Left ventricle myocardium inferior (tissue), 1 donor: Measurements from ENCODE around the gene MACROD1. TPM values are rescaled to one million over a fixed set of nuclear protein-coding genes. Genes with fewer than 3 reads are reported as not detected.

ENCODE experiments used
- DNase-seq: peaks from one replicate; pipeline ENCODE4 v3.0.0-alpha.2; 2020
- H3K27ac ChIP-seq: fragments of 200-600 bp; replicated peaks from 2 replicates; pipeline ENCODE4 v1.8.0; 2021
- H3K27me3 ChIP-seq: fragments of 200-600 bp; 2 replicates; pipeline ENCODE4 v1.8.0; 2021; ENCODE audit warnings: low read depth
- H3K36me3 ChIP-seq: fragments of 200-600 bp; 2 replicates; pipeline ENCODE4 v1.8.0; 2021
- H3K4me1 ChIP-seq: fragments of 200-600 bp; 2 replicates; pipeline ENCODE4 v1.8.0; 2021
- H3K4me3 ChIP-seq: fragments of 200-600 bp; 2 replicates; pipeline ENCODE4 v1.8.0; 2021; ENCODE audit warnings: mild to moderate bottlenecking, moderate library complexity
- H3K9me3 ChIP-seq: fragments of 200-600 bp; replicated peaks from 2 replicates; pipeline ENCODE4 v1.8.0; 2021
- intact Hi-C: fragments of 100-400 bp; cut with micrococcal nuclease; formaldehyde crosslinking; loops from one replicate; pipeline ENCODE4 v1.11.0; 2022
- total RNA-seq: library from RNA; stranded (reverse); fragmentation: NEBNext Ultra II Directional; extraction: Animal tissue kit (Norgen Biotek cat#: 25700); gene quantifications from one replicate; pipeline ENCODE4 v1.2.1, GENCODE V29; 2021
- TF ChIP-seq, protein P1 (sequence below): fragments of 200-600 bp; IDR thresholded peaks from 2 replicates; pipeline ENCODE4 v1.8.0; 2021; ENCODE audit warnings: antibody characterized with exemption, mild to moderate bottlenecking, borderline replicate concordance
- donor health status: DM: no; HTN: yes; CAD: no; lungs with severe emphysema.

Gene MACROD1
- total RNA-seq, 1 donor from 2014 or later = 127 TPM

DNA sequence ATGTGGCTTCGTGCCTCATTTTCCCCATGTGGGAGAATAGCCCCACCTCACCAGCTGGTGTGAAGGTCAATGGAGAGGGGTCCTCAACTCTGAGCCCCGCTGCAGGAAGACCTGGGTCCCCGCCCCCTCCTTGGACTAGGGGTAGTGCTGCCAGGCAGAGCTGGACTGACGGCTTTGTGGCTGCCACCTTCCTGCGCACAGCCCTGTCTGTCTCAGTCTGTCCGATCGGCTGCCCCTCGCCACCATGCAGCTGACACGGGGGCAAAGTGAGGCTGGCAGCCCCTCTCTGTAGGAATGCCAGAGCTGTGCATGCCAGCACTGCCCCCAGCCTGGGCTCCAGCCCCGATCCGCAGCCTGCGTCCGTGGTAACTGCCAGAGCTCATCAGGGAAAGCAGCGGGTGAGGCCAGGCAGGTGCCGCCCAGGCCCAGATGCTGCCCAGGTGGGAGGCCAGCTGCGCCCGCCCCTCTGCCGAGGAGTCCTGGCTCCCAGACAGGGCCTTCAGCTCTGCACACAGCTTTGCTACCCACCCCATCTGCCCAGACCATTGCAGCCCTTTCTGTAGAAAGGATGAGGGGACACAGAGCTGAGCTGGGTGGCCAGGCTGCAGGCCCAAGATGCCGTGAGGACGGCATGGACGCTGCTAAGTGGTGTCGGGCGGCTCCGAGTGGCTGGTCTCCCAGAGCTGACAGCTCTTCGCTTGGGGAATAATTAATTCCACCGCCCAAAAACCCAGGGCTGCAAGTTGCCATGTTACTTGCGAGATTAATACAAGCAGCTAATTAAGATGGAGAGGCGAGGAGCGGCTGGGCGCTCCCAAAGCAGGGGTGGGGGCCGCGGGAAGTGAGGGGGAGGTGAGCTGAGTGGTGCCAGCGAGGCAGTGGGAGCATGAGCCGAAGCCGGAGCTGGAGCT, 149.7 kb downstream of the MACROD1 start:
- intact Hi-C loops = no loop called here
- H3K27me3 ChIP-seq = no peaks in the 10 kb centered on the region
- DNase-seq = no peak
- H3K36me3 ChIP-seq = no peaks in the 10 kb centered on the region
- H3K27ac ChIP-seq = no peak overlapping the region
- TF ChIP-seq, protein P1, sequence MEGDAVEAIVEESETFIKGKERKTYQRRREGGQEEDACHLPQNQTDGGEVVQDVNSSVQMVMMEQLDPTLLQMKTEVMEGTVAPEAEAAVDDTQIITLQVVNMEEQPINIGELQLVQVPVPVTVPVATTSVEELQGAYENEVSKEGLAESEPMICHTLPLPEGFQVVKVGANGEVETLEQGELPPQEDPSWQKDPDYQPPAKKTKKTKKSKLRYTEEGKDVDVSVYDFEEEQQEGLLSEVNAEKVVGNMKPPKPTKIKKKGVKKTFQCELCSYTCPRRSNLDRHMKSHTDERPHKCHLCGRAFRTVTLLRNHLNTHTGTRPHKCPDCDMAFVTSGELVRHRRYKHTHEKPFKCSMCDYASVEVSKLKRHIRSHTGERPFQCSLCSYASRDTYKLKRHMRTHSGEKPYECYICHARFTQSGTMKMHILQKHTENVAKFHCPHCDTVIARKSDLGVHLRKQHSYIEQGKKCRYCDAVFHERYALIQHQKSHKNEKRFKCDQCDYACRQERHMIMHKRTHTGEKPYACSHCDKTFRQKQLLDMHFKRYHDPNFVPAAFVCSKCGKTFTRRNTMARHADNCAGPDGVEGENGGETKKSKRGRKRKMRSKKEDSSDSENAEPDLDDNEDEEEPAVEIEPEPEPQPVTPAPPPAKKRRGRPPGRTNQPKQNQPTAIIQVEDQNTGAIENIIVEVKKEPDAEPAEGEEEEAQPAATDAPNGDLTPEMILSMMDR = no peak
- H3K4me1 ChIP-seq = peaks cover 23% of the 10 kb centered on the region
- no peak overlapping the region for H3K4me3 ChIP-seq
- no peaks in the 10 kb centered on the region for H3K9me3 ChIP-seq

DNA sequence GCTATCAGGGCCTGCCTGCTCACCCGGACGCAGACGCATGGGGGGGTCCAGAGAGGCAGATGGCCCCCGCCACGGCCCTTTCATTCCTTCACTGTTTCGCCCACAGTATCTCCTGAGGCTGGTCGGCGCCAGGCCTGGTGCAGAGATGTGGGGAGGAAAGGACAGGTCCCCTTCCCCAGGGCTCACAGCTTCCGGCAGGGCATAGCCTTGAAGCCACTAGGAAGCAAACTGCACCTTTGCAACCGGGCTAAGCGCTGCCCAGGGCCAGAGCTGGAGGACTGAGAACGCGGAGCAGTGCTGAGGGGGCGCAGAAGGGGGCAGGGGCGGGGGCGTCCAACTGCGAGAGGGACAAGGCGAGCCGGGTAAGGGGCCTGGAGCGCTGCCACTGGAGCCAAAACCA, 150.4 kb downstream of the MACROD1 start:
- peaks cover 20% of the 10 kb centered on the region for H3K4me1 ChIP-seq
- H3K27me3 ChIP-seq = no peaks in the 10 kb centered on the region
- intact Hi-C loops = no loop called here
- TF ChIP-seq, protein P1 = no peak
- no peaks in the 10 kb centered on the region for H3K36me3 ChIP-seq
- H3K9me3 ChIP-seq = no peaks in the 10 kb centered on the region
- DNase-seq = no peak
- H3K4me3 ChIP-seq = no peak overlapping the region
- no peak overlapping the region for H3K27ac ChIP-seq

DNA sequence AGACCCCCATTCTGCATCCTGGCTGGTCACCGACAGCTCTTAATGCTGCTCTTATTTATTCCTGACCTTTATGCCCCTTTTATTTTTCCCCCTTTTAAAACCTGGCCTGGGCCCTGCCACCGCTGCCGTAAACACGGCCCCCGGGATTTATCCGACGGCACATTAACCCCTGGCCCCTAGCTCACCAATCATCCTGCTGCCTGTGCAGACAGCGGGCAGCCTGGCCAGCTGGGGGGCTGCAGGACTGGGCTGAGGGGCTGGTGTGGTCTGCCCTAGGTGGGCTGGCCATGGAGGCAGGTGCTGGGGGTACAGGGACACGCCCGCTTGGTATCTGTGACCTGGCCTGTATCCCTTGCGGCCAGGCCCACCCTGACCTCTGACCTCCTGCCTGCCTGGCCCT, 151.6 kb downstream of the MACROD1 start:
- Histone ChIP-seq H3K4me1 (peaks cover 15% of the 10 kb centered on the region), H3K36me3 (no peaks in the 10 kb centered on the region), H3K4me3 (no peak overlapping the region), H3K9me3 (no peaks in the 10 kb centered on the region), H3K27ac (no peak overlapping the region), H3K27me3 (no peaks in the 10 kb centered on the region)
- DNase-seq = no peak
- intact Hi-C loops = no loop called here
- TF ChIP-seq, protein P1 = no peak

DNA sequence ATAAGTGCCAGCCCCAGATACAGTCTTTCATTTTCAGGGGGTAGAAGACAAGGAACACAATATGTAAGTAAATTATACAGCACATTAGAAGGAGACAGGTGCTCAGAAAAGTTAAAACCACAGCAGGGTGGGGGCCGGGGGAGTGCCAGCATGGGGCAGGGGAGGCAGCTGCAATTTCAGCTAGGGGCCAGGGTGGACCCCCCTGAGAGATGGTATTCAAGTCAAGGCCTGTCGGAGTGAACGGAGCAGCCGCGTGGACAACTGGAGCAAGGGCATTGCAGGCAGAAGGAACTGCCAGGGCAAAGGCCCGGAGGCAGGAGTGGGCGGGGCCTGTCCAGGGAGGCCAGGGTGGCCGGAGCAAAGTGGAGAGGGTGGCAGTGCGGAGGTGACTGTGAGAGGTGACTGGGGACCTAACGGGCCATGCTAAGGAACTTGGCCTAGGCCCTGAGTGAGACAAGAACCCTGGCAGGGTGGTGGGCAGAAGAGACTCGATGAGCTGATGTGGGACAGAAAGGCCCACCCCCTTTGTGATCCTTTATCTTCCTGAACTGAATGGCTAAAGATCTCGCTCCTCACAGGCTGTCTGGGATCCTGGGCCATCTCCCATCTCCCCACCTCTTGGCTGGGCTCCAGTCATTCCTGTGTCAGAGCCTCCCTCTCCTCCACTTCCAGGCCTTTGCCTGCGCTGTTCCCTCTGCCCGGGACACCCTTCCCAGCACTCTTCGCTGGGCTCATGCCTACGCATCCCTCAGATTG, 152.6 kb downstream of the MACROD1 start:
- H3K27ac ChIP-seq = no peak overlapping the region
- DNase-seq = no peak
- no peaks in the 10 kb centered on the region for H3K27me3 ChIP-seq
- TF ChIP-seq, protein P1 = no peak
- no peak overlapping the region for H3K4me3 ChIP-seq
- no peaks in the 10 kb centered on the region for H3K9me3 ChIP-seq
- intact Hi-C loops = no loop called here
- no peaks in the 10 kb centered on the region for H3K36me3 ChIP-seq
- peaks cover 8% of the 10 kb centered on the region for H3K4me1 ChIP-seq

DNA sequence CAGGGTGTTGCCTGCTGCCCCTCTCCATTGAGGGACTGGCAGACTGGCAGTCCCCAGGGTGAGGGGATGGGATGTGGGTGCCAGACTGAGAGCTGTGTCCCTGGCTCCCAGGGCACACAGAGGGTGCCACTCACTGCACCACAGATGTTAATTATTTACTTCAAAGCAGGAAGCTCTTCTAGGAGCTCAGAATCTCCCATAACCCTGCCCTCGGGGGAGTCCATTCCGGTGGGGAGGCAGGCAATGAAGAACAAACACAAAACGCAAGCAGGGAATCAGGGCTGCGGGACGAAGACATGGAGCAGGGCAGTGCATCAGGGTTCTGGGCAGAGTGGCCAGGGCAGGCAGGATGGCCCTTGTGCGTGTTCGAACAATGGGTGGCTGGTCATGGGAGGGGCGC, 154.5 kb downstream of the MACROD1 start:
- DNase-seq = no peak
- Histone ChIP-seq H3K36me3 (no peaks in the 10 kb centered on the region), H3K4me3 (no peak overlapping the region), H3K9me3 (no peaks in the 10 kb centered on the region), H3K27me3 (no peaks in the 10 kb centered on the region), H3K4me1 (peaks cover 19% of the 10 kb centered on the region), H3K27ac (no peak overlapping the region)
- intact Hi-C loops = no loop called here
- TF ChIP-seq, protein P1 = no peak
